ENCODE data around the gene TASP1. TPM values are rescaled to one million over a fixed set of nuclear protein-coding genes. Genes with fewer than 3 reads are reported as not detected.
"Not testable (repeated sequence)": the region's sequence is repeated elsewhere in the genome, so short reads cannot be mapped to it uniquely, and the experiment has no call there.

TASP1 gene
- total RNA-seq, 2 donors from 2014 or later: 5.2 to 7.2 TPM

DNA sequence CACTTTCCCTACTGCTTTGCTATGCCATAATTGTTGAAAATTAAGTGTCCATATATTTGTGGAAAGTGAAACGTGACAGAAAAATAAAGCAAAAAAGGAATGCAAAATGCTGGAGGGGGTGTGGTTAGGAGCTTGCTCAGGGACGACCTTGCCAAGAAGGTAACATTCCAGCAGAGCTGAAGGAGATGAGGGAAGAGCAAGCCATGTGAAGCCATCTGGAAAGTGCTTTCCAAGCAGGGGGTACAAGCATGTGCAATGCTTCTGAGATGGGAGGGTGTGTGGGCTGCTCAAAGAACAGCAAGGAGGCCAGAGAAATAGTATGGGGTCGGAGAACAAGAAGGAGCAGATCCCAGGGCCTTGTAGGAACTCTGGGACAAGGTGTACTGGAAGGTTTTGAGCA is 255.9 kb downstream of the TASP1 start:
- H3K27ac ChIP-seq: no peak overlapping the region
- H3K27me3 ChIP-seq: no peaks in the 10 kb centered on the region
- H3K9me3 ChIP-seq: peaks cover 0 to 3% of the 10 kb centered on the region in 2 donors
- no peak overlapping the region for H3K4me3 ChIP-seq
- TF ChIP-seq, protein P1, sequence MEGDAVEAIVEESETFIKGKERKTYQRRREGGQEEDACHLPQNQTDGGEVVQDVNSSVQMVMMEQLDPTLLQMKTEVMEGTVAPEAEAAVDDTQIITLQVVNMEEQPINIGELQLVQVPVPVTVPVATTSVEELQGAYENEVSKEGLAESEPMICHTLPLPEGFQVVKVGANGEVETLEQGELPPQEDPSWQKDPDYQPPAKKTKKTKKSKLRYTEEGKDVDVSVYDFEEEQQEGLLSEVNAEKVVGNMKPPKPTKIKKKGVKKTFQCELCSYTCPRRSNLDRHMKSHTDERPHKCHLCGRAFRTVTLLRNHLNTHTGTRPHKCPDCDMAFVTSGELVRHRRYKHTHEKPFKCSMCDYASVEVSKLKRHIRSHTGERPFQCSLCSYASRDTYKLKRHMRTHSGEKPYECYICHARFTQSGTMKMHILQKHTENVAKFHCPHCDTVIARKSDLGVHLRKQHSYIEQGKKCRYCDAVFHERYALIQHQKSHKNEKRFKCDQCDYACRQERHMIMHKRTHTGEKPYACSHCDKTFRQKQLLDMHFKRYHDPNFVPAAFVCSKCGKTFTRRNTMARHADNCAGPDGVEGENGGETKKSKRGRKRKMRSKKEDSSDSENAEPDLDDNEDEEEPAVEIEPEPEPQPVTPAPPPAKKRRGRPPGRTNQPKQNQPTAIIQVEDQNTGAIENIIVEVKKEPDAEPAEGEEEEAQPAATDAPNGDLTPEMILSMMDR (IDR thresholded peaks at IDR 0.05): no peak
- H3K4me1 ChIP-seq: no peaks in the 10 kb centered on the region
- H3K36me3 ChIP-seq: peaks cover 5% of the 10 kb centered on the region
- no peak for DNase-seq (ENCODE audit: low spot score)

DNA sequence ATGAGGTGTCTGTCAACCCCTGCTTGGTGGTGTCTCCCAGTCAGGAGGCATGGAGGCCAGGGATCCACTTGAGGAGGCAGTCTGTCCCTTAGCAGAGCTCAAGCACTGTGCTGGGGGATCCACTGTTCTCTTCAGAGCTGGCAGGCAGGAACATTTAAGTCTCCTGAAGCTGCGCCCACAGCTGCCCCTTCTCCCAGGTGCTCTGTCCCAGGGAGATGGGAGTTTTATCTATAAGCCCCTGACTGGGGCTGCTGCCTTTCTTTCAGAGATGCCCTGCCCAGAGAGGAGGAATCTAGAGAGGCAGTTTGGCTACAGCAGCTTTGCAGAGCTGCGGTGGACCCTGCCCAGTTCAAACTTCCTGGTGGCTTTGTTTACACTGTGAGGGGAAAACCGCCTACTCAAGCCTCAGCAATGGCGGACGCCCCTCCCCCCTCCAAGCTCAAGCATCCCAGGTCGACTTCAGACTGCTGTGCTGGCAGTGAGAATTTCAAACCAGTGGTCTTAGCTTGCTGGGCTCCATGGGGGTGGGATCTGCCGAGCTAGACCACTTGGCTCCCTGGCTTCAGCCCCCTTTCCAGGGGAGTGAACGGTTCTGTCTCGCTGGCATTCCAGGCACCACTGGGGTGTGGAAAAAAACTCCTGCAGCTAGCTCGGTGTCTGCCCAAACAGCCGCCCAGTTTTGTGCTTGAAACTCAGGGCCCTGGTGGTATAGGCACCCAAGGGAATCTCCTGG is 258.1 kb downstream of the TASP1 start:
- not testable (repeated sequence) for H3K4me1 ChIP-seq; H3K9me3 ChIP-seq; H3K36me3 ChIP-seq; H3K27ac ChIP-seq; DNase-seq (ENCODE audit: low spot score); H3K27me3 ChIP-seq; H3K4me3 ChIP-seq

DNA sequence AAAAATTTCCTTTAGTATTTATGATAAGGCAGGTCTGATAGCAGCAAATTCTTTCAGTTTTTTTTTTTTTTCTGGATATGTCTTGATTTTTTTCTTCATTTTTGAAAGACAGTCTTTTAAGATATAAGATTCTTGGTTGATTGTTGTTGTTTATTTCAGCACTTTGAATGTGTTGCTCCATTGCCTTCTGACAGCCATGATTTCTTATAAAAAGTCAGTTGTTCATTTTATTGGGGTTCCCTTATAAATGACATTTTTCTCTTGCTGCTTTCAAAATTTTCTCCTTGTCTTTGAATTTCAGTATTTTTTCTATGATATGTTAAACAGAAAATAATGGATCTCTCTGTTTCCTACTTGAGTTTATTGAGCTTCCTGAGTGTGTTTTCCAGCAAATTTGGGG is 265.3 kb downstream of the TASP1 start:
- no peak overlapping the region for H3K27ac ChIP-seq
- H3K4me1 ChIP-seq: no peaks in the 10 kb centered on the region
- no peak overlapping the region for H3K4me3 ChIP-seq
- no peaks in the 10 kb centered on the region for H3K27me3 ChIP-seq
- TF ChIP-seq, protein P1 (IDR thresholded peaks at IDR 0.05): no peak
- no peak for DNase-seq (ENCODE audit: low spot score)
- no peaks in the 10 kb centered on the region for H3K36me3 ChIP-seq
- peaks cover 0 to 17% of the 10 kb centered on the region in 2 donors for H3K9me3 ChIP-seq

GRCh38 chr20:13364278-13365170 is 274.2 kb downstream of the TASP1 start:
- Histone ChIP-seq H3K27ac (no peak overlapping the region), H3K9me3 (no peaks in the 10 kb centered on the region), H3K4me1 (no peaks in the 10 kb centered on the region), H3K4me3 (no peak overlapping the region), H3K27me3 (no peaks in the 10 kb centered on the region), H3K36me3 (no peaks in the 10 kb centered on the region)
- no peak for DNase-seq (ENCODE audit: low spot score)
- TF ChIP-seq, protein P1 (IDR thresholded peaks at IDR 0.05): no peak

GRCh38 chr20:13363473-13363872 is 275.3 kb downstream of the TASP1 start:
- Histone ChIP-seq H3K4me1 (no peaks in the 10 kb centered on the region), H3K27ac (no peak overlapping the region), H3K9me3 (no peaks in the 10 kb centered on the region), H3K36me3 (no peaks in the 10 kb centered on the region), H3K4me3 (no peak overlapping the region), H3K27me3 (no peaks in the 10 kb centered on the region)
- TF ChIP-seq, protein P1 (IDR thresholded peaks at IDR 0.05): no peak
- no peak for DNase-seq (ENCODE audit: low spot score)

- not testable (repeated sequence) for H3K4me3 ChIP-seq; H3K27ac ChIP-seq; H3K27me3 ChIP-seq; DNase-seq (ENCODE audit: low spot score); H3K36me3 ChIP-seq; H3K4me1 ChIP-seq; H3K9me3 ChIP-seq
Observed at GRCh38 chr20:13362165-13362564, 276.6 kb downstream of the TASP1 start.

DNA sequence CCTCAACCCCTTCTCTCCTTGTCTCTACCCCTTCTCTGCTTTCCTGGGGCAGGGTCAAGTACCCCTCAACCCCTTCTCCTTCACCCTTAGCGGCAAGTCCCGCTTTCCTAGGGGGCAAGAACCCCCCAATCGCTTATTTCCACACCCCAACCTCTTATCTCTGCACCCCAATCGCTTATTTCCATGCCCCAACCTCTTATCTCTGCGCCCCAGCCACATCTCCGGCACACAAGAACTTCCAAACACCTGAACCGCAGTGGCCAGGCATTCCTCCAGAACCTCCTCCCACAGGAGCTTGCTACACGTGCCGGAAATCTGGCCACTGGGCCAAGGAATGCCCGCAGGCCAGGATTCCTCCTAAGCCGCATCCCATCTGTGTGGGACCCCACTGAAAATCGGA is 279.8 kb downstream of the TASP1 start:
- not testable (repeated sequence) for H3K4me3 ChIP-seq; H3K9me3 ChIP-seq; H3K27me3 ChIP-seq; H3K36me3 ChIP-seq; DNase-seq (ENCODE audit: low spot score); H3K27ac ChIP-seq; H3K4me1 ChIP-seq

DNA sequence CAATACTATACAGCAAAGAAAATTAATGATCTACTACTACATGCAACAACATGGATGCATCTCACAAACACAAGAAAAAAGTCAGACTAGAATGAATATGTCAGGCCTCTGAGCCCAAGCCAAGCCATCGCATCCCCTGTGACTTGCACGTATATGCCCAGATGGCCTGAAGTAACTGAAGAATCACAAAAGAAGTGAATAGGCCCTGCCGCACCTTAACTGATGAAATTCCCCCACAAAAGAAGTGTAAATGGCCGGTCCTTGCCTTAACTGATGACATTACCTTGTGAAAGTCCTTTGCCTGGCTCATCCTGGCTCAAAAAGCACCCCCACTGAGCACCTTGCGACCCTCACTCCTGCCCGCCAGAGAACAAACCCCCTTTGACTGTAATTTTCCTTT is 280.9 kb downstream of the TASP1 start:
- not testable (repeated sequence) for DNase-seq (ENCODE audit: low spot score); H3K4me3 ChIP-seq; H3K9me3 ChIP-seq; H3K36me3 ChIP-seq; H3K27ac ChIP-seq; H3K4me1 ChIP-seq; H3K27me3 ChIP-seq
